K562 (cell line): ENCODE results near the gene SPATS2. TPM values are rescaled to one million over a fixed set of nuclear protein-coding genes. Genes with fewer than 3 reads are reported as not detected.

Experiments used
- BRD9 ChIP-seq: fragments of 450-650 bp; IDR thresholded peaks from 2 replicates; pipeline ENCODE4 v1.6.1; 2018; ENCODE audit warnings: low read depth; ENCODE audit not compliant: partially characterized antibody
- CBX8 ChIP-seq: fragments of 200-600 bp; sonication (generic); IDR thresholded peaks from 2 replicates; pipeline ENCODE4 v1.6.1; 2012; ENCODE audit warnings: borderline replicate concordance, mixed run types, low read depth, mild to moderate bottlenecking, moderate library complexity, mixed read lengths, low read length, control low read depth, inconsistent platforms; ENCODE audit not compliant: poor library complexity, severe bottlenecking; ENCODE audit errors: extremely low read depth
- CCNT2 ChIP-seq: IDR thresholded peaks from 2 replicates; pipeline ENCODE4 v1.6.1; 2011; ENCODE audit warnings: borderline replicate concordance, low read depth, mild to moderate bottlenecking, moderate library complexity, mixed read lengths, low read length; ENCODE audit not compliant: insufficient read length; ENCODE audit errors: extremely low read depth
- DACH1 ChIP-seq: fragments of 450-650 bp; IDR thresholded peaks from 2 replicates; pipeline ENCODE4 v1.6.1; 2018; ENCODE audit not compliant: partially characterized antibody
- DPF2 ChIP-seq: fragments of 450-650 bp; IDR thresholded peaks from 2 replicates; pipeline ENCODE4 v1.6.1; 2016
- EHMT2 ChIP-seq: fragments of 450-650 bp; IDR thresholded peaks from 2 replicates; pipeline ENCODE4 v1.6.1; 2018; ENCODE audit warnings: antibody characterized with exemption
- EWSR1 ChIP-seq: fragments of 450-650 bp; IDR thresholded peaks from 2 replicates; pipeline ENCODE4 v1.6.1; 2018; ENCODE audit warnings: borderline replicate concordance, mild to moderate bottlenecking, low read depth, moderate library complexity; ENCODE audit not compliant: partially characterized antibody
- HMG20B ChIP-seq: fragments of 250-450 bp; sonication (Bioruptor Pico); IDR thresholded peaks from 2 replicates; pipeline ENCODE4 v1.5.0; 2021; ENCODE audit warnings: mild to moderate bottlenecking
- HMGN3 ChIP-seq: IDR thresholded peaks from 2 replicates; pipeline ENCODE4 v1.6.1; 2011; ENCODE audit warnings: borderline replicate concordance, low read depth, mild to moderate bottlenecking, mixed read lengths, low read length; ENCODE audit not compliant: insufficient read length; ENCODE audit errors: extremely low read depth
- LEF1 ChIP-seq: fragments of 450-650 bp; IDR thresholded peaks from 2 replicates; pipeline ENCODE4 v1.6.1; 2016; ENCODE audit warnings: mild to moderate bottlenecking
- MYC ChIP-seq, 2 experiments: fragments of 250-450 bp in 1 of 2; sonication (Bioruptor Pico) in 1 of 2; IDR thresholded peaks; 2 replicates each; pipeline versions ENCODE4 v1.5.1 to v1.6.1; 2012 to 2021; ENCODE audit warnings: low read depth in 2 of 2, borderline replicate concordance in 1 of 2, improper control_type of control experiment in 1 of 2, low read length in 1 of 2, mild to moderate bottlenecking in 1 of 2, moderate library complexity in 1 of 2
- RCOR1 ChIP-seq, 2 experiments: IDR thresholded peaks; 2 replicates each; pipeline ENCODE4 v1.6.1; 2012; ENCODE audit warnings: low read depth in 2 of 2, low read length in 2 of 2, borderline replicate concordance in 1 of 2, improper control_type of control experiment in 1 of 2
- SIN3A ChIP-seq, 2 experiments: fragments of 150-350 bp in 1 of 2; IDR thresholded peaks; 2 replicates each; pipeline ENCODE4 v1.6.1; 2011 to 2016; ENCODE audit warnings: borderline replicate concordance in 2 of 2, low read depth in 2 of 2, low read length in 2 of 2, mild to moderate bottlenecking in 2 of 2, moderate library complexity in 2 of 2; ENCODE audit not compliant: control insufficient read depth in 1 of 2
- ZNF140 ChIP-seq: fragments of 250-450 bp; sonication (Bioruptor Pico); IDR thresholded peaks from 2 replicates; pipeline ENCODE4 v1.8.0; 2021; ENCODE audit warnings: moderate library complexity, mild to moderate bottlenecking, inconsistent platforms
- polyA plus RNA-seq, 8 experiments: library from polyadenylated mRNA; depleted of rRNA in 4 of 8; stranded (reverse) in 5 of 8; unstranded in 3 of 8; fragments of >200 nt; fragmentation: Nextera tagmentation in 2 of 8; fragmentation: Illumina TruSeq in 1 of 8; extraction: Ambion mirVana in 2 of 8; extraction: Trizol in 1 of 8; gene quantifications; 2 replicates each; pipeline versions ENCODE4 v1.2.1 to v1.2.3, GENCODE V29; 2011 to 2014; ENCODE audit warnings: inconsistent platforms in 1 of 8, missing spikeins in 1 of 8
- total RNA-seq, 7 experiments: library from RNA; depleted of rRNA in 6 of 7; stranded (reverse); fragments of >200 nt in 6 of 7; fragmentation: Illumina TruSeq in 2 of 7; extraction: Trizol in 2 of 7; gene quantifications; 2 replicates each; pipeline versions ENCODE4 v1.2.1 to v1.2.3, GENCODE V29; 2011 to 2021; ENCODE audit warnings: low replicate concordance in 1 of 7
- TF ChIP-seq, protein P1 (sequence below): fragments of 250-450 bp; sonication (Bioruptor Pico); IDR thresholded peaks from 2 replicates; pipeline ENCODE4 v1.4.0; 2020; ENCODE audit warnings: mild to moderate bottlenecking, moderate library complexity
- TF ChIP-seq, protein P2 (sequence below): sonication (generic); formaldehyde crosslinking; IDR thresholded peaks from 2 replicates; pipeline ENCODE4 v1.8.1; 2022; ENCODE audit warnings: missing genetic modification reagents
- TF ChIP-seq, protein P3 (sequence below), 3 experiments: IDR thresholded peaks in 2 of 3; conservative IDR thresholded peaks in 1 of 3; 2 replicates each; pipeline ENCODE4 v1.5.1; 2011 to 2012; ENCODE audit warnings: low read length in 3 of 3, mild to moderate bottlenecking in 3 of 3, control low read depth in 2 of 3, improper control_type of control experiment in 1 of 3, inconsistent platforms in 1 of 3, low read depth in 1 of 3, mixed read lengths in 1 of 3, moderate library complexity in 1 of 3; ENCODE audit not compliant: insufficient read depth in 2 of 3

Gene SPATS2
- total and polyA plus RNA-seq, 9 of the 15 experiments (the other 6 are each of a cell fraction or from before 2014, with no cell fraction given), result 5.4 to 48.2 (median 17.5) TPM

- TF ChIP-seq CBX8 (no peak), CCNT2 (no peak), BRD9 (no peak), SIN3A (IDR thresholded peaks at IDR 0.05; ENCODE audit: borderline replicate concordance in 2 of 2, control insufficient read depth in 1 of 2, low read depth in 2 of 2, low read length in 2 of 2) (peak in 1 of 2 experiments; percentile 59; a peak in 1 of 4 replicates), DPF2 (peak; percentile 29; the same call in 1 of the 2 replicates), LEF1 (no peak), MYC (IDR thresholded peaks at IDR 0.05; ENCODE audit: low read depth, low read length) (peak; percentile 39; the same call in 1 of the 2 replicates), MYC (CRISPR knock-in tag; IDR thresholded peaks at IDR 0.05; ENCODE audit: borderline replicate concordance, low read depth) (no peak), EWSR1 (no peak), DACH1 (peak; percentile 91), HMG20B (CRISPR knock-in tag) (no peak), RCOR1 (IDR thresholded peaks at IDR 0.05; ENCODE audit: borderline replicate concordance in 1 of 2, low read depth in 2 of 2, low read length in 2 of 2) (0 out of 4 replicates have a peak, but pooled peaks of 1 of the 2 experiments have one; percentile 1), HMGN3 (no peak), EHMT2 (no peak), ZNF140 (CRISPR knock-in tag) (no peak)
- TF ChIP-seq, protein P1, sequence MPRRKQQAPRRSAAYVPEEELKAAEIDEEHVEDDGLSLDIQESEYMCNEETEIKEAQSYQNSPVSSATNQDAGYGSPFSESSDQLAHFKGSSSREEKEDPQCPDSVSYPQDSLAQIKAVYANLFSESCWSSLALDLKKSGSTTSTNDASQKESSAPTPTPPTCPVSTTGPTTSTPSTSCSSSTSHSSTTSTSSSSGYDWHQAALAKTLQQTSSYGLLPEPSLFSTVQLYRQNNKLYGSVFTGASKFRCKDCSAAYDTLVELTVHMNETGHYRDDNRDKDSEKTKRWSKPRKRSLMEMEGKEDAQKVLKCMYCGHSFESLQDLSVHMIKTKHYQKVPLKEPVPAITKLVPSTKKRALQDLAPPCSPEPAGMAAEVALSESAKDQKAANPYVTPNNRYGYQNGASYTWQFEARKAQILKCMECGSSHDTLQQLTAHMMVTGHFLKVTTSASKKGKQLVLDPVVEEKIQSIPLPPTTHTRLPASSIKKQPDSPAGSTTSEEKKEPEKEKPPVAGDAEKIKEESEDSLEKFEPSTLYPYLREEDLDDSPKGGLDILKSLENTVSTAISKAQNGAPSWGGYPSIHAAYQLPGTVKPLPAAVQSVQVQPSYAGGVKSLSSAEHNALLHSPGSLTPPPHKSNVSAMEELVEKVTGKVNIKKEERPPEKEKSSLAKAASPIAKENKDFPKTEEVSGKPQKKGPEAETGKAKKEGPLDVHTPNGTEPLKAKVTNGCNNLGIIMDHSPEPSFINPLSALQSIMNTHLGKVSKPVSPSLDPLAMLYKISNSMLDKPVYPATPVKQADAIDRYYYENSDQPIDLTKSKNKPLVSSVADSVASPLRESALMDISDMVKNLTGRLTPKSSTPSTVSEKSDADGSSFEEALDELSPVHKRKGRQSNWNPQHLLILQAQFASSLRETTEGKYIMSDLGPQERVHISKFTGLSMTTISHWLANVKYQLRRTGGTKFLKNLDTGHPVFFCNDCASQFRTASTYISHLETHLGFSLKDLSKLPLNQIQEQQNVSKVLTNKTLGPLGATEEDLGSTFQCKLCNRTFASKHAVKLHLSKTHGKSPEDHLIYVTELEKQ, result no peak
- TF ChIP-seq, protein P2, sequence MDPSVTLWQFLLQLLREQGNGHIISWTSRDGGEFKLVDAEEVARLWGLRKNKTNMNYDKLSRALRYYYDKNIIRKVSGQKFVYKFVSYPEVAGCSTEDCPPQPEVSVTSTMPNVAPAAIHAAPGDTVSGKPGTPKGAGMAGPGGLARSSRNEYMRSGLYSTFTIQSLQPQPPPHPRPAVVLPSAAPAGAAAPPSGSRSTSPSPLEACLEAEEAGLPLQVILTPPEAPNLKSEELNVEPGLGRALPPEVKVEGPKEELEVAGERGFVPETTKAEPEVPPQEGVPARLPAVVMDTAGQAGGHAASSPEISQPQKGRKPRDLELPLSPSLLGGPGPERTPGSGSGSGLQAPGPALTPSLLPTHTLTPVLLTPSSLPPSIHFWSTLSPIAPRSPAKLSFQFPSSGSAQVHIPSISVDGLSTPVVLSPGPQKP, result no peak
- TF ChIP-seq, protein P3, sequence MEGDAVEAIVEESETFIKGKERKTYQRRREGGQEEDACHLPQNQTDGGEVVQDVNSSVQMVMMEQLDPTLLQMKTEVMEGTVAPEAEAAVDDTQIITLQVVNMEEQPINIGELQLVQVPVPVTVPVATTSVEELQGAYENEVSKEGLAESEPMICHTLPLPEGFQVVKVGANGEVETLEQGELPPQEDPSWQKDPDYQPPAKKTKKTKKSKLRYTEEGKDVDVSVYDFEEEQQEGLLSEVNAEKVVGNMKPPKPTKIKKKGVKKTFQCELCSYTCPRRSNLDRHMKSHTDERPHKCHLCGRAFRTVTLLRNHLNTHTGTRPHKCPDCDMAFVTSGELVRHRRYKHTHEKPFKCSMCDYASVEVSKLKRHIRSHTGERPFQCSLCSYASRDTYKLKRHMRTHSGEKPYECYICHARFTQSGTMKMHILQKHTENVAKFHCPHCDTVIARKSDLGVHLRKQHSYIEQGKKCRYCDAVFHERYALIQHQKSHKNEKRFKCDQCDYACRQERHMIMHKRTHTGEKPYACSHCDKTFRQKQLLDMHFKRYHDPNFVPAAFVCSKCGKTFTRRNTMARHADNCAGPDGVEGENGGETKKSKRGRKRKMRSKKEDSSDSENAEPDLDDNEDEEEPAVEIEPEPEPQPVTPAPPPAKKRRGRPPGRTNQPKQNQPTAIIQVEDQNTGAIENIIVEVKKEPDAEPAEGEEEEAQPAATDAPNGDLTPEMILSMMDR (IDR thresholded peaks at IDR 0.05 in 2 of 3, conservative IDR thresholded peaks at IDR 0.05 in 1 of 3; ENCODE audit: insufficient read depth in 2 of 3, low read depth in 1 of 3, low read length in 3 of 3), result peak; percentile 64 to 74 (median 66)
Observed at GRCh38 chr12:49369411-49370145, 2.3 kb downstream of the SPATS2 start (continued).
